Pancreas (tissue), 10 donors: ENCODE results near the gene SNX9. TPM values are rescaled to one million over a fixed set of nuclear protein-coding genes. Genes with fewer than 3 reads are reported as not detected.

Experiments
- ATAC-seq, 4 donors: fragments of 200-7000 bp; cut with Tn5 transposase; one replicate each; pipeline versions ENCODE4 v1.8.0 to v1.9.1; 2020; ENCODE audit warnings: mild to moderate bottlenecking in 4 of 4, moderate library complexity in 4 of 4
- DNase-seq, 6 donors: peaks; one replicate each; pipeline ENCODE4 v3.0.0-alpha.2; 2020
- FAIRE-seq: peaks from 2 replicates; lab custom pipeline; 2012; peaks lifted over from hg19 to GRCh38; lab: Jason Lieb, UNC
- H3K27ac ChIP-seq, 4 donors: fragments of 200-600 bp; sonication (generic); 1 replicate in 3 of 4; 2 replicates in 1 of 4; pipeline versions ENCODE4 v1.5.0 to v1.8.0; 2020
- H3K27me3 ChIP-seq, 4 donors: fragments of 200-600 bp; one replicate each; pipeline ENCODE4 v1.8.0; 2021
- H3K36me3 ChIP-seq, 3 donors: fragments of 200-600 bp; sonication (generic) in 1 of 3; one replicate each; pipeline versions ENCODE4 v1.5.0 to v1.8.0; 2020 to 2021
- H3K4me1 ChIP-seq, 3 donors: fragments of 200-600 bp; one replicate each; pipeline ENCODE4 v1.8.0; 2021
- H3K4me3 ChIP-seq, 4 donors: fragments of 200-600 bp; sonication (generic) in 2 of 4; one replicate each; pipeline versions ENCODE4 v1.5.0 to v1.8.0; 2020 to 2021
- H3K9me3 ChIP-seq, 4 donors: fragments of 200-600 bp; one replicate each; pipeline ENCODE4 v1.8.0; 2021
- CTCF ChIP-seq, 4 donors: fragments of 200-600 bp; sonication (generic) in 3 of 4; IDR thresholded peaks; one replicate each; pipeline versions ENCODE4 v1.5.0 to v1.8.0; 2021; ENCODE audit warnings: antibody characterized with exemption in 4 of 4
- WGBS, 2 donors: extraction: QIAGEN DNeasy Blood & Tissue Kit; methylation state at CpG; one replicate each; pipeline ENCODE4 v1.1.7; 2013; 5-methylcytosine and 5-hydroxymethylcytosine counted together
- intact Hi-C, 3 donors: fragments of 100-400 bp; cut with DNase I; formaldehyde crosslinking; loops; one replicate each; pipeline versions ENCODE4 v1.11.1 to v1.14.2; 2022
- polyA plus RNA-seq, 2 donors: library from polyadenylated mRNA; stranded (reverse); fragments of 200-250 nt; gene quantifications; one replicate each; pipeline ENCODE4 v1.2.3, GENCODE V29; 2013
- total RNA-seq, 6 donors: library from RNA; stranded (reverse); fragmentation: NEBNext Ultra II Directional in 4 of 6; extraction: Animal tissue kit (Norgen Biotek cat#: 25700) in 4 of 6; gene quantifications; one replicate each; pipeline versions ENCODE4 v1.2.1 to v1.2.4, GENCODE V29; 2021 to 2023
- donor health status: healthy with polysubstance abuse.
- donor health status: DM: no; HTN: no; CAD: no; lungs with moderate emphysema.
- donor health status: DM: no; HTN: no; CAD: no.
- donor health status: control.
- donor health status: control.
- donor health status: Bipolar disorder and iron deficiency.
- donor health status: DM: yes; HTN: yes; CAD: no.
- donor health status: DM: no; HTN: no; CAD: no.
- donor health status: DM: no; HTN: no; CAD: no.
- donor health status: DM: yes; HTN: yes; CAD: no.

The SNX9 gene
- total and polyA plus RNA-seq, 8 donors: 14.2 to 27.4 (median 16.2) TPM

GRCh38 chr6:157860505-157860991 lies 37.5 kb downstream of the SNX9 start:
- DNase-seq (no peak), ATAC-seq (peak in 2 of 4 donors; percentile 16 to 31), FAIRE-seq (no peak)
- H3K9me3 ChIP-seq: no peaks in the 10 kb centered on the region
- no peaks in the 10 kb centered on the region for H3K27me3 ChIP-seq
- no peak overlapping the region for H3K4me3 ChIP-seq
- intact Hi-C loops: no loop called here
- peaks cover 17 to 42% (median 20%) of the 10 kb centered on the region in 3 donors for H3K4me1 ChIP-seq
- WGBS, 2 donors: 26 to 30% methylated on average over 4 of the region's 4 CpGs
- no peaks in the 10 kb centered on the region for H3K36me3 ChIP-seq
- TF ChIP-seq CTCF (IDR thresholded peaks at IDR 0.05): no peak
- no peak overlapping the region for H3K27ac ChIP-seq

- intact Hi-C loops: no loop called here
- DNase-seq: no peak
- H3K27me3 ChIP-seq: no peaks in the 10 kb centered on the region
- WGBS, 2 donors: 65 to 66% methylated on average over 4 of the region's 4 CpGs
- H3K27ac ChIP-seq: no peak overlapping the region
- H3K36me3 ChIP-seq: no peaks in the 10 kb centered on the region
- TF ChIP-seq CTCF (IDR thresholded peaks at IDR 0.05): no peak
- peaks cover 17 to 42% (median 20%) of the 10 kb centered on the region in 3 donors for H3K4me1 ChIP-seq
- H3K9me3 ChIP-seq: no peaks in the 10 kb centered on the region
- no peak for ATAC-seq
- no peak for FAIRE-seq
- no peak overlapping the region for H3K4me3 ChIP-seq
Observed at GRCh38 chr6:157861184-157861583, 38.1 kb downstream of the SNX9 start.

GRCh38 chr6:157861814-157862213 lies 38.8 kb downstream of the SNX9 start:
- H3K4me3 ChIP-seq: no peak overlapping the region
- peak in 2 of 4 donors; percentile 39 to 49 for ATAC-seq
- 40 to 58% methylated on average over 3 of the region's 3 CpGs for WGBS, 2 donors
- H3K27ac ChIP-seq: no peak overlapping the region
- no peak for FAIRE-seq
- TF ChIP-seq CTCF (IDR thresholded peaks at IDR 0.05): no peak
- intact Hi-C loops: no loop called here
- H3K4me1 ChIP-seq: peaks cover 17 to 42% (median 20%) of the 10 kb centered on the region in 3 donors
- no peaks in the 10 kb centered on the region for H3K27me3 ChIP-seq
- no peaks in the 10 kb centered on the region for H3K9me3 ChIP-seq
- no peaks in the 10 kb centered on the region for H3K36me3 ChIP-seq
- DNase-seq: no peak

GRCh38 chr6:157862706-157863105 lies 39.7 kb downstream of the SNX9 start:
- FAIRE-seq (no peak), ATAC-seq (no peak), DNase-seq (no peak)
- 38 to 40% methylated on average over 1 of the region's 1 CpG for WGBS, 2 donors
- intact Hi-C loops: no loop called here
- Histone ChIP-seq H3K4me3 (no peak overlapping the region), H3K36me3 (no peaks in the 10 kb centered on the region), H3K27me3 (no peaks in the 10 kb centered on the region), H3K27ac (no peak overlapping the region), H3K9me3 (no peaks in the 10 kb centered on the region), H3K4me1 (peaks cover 17 to 42% (median 20%) of the 10 kb centered on the region in 3 donors)
- no peak for TF ChIP-seq CTCF (IDR thresholded peaks at IDR 0.05)

- Histone ChIP-seq H3K36me3 (peaks cover 0 to 2% (median 0%) of the 10 kb centered on the region in 3 donors), H3K27ac (no peak overlapping the region), H3K9me3 (no peaks in the 10 kb centered on the region), H3K27me3 (no peaks in the 10 kb centered on the region), H3K4me1 (peaks cover 17 to 40% (median 20%) of the 10 kb centered on the region in 3 donors), H3K4me3 (no peak overlapping the region)
- TF ChIP-seq CTCF (IDR thresholded peaks at IDR 0.05): no peak
- DNase-seq (no peak), FAIRE-seq (no peak), ATAC-seq (no peak)
- WGBS, 2 donors: 98% methylated on average over 11 of the region's 11 CpGs
- intact Hi-C loops: no loop called here
Observed at GRCh38 chr6:157864185-157864761, 41.2 kb downstream of the SNX9 start.
